Measurements from ENCODE around the gene PNMA8C.
"Not testable (repeated sequence)": the region's sequence is repeated elsewhere in the genome, so short reads cannot be mapped to it uniquely, and the experiment has no call there.

Gene PNMA8C

GRCh38 chr19:46429999-46430398 lies 1.3 kb upstream of the PNMA8C start:
- Histone ChIP-seq H3K27ac (ENCODE audit: insufficient read depth, low read length, poor library complexity, severe bottlenecking) (no peak overlapping the region), H3K9me3 (ENCODE audit: control insufficient read depth, low read length) (no peaks in the 10 kb centered on the region), H3K4me1 (ENCODE audit: control insufficient read depth, insufficient read depth, low read length, poor library complexity, severe bottlenecking) (peaks cover 6% of the 10 kb centered on the region), H3K36me3 (ENCODE audit: control insufficient read depth, insufficient read depth, low read length) (no peaks in the 10 kb centered on the region), H3K27me3 (replicated peaks; ENCODE audit: control insufficient read depth, insufficient read depth, low read length, poor library complexity, severe bottlenecking) (peaks cover 23% of the 10 kb centered on the region), H3K4me3 (ENCODE audit: insufficient read depth, low read depth, low read length, poor library complexity, severe bottlenecking) (no peak overlapping the region)
- no peak for DNase-seq

GRCh38 chr19:46427518-46428045 lies 1.2 kb downstream of the PNMA8C start:
- no peak overlapping the region for H3K27ac ChIP-seq (ENCODE audit: insufficient read depth, low read length, poor library complexity, severe bottlenecking)
- peaks cover 6% of the 10 kb centered on the region for H3K4me1 ChIP-seq (ENCODE audit: control insufficient read depth, insufficient read depth, low read length, poor library complexity, severe bottlenecking)
- H3K36me3 ChIP-seq (ENCODE audit: control insufficient read depth, insufficient read depth, low read length), result no peaks in the 10 kb centered on the region
- H3K4me3 ChIP-seq (ENCODE audit: insufficient read depth, low read depth, low read length, poor library complexity, severe bottlenecking), result no peak overlapping the region
- H3K27me3 ChIP-seq (replicated peaks; ENCODE audit: control insufficient read depth, insufficient read depth, low read length, poor library complexity, severe bottlenecking), result peaks cover 23% of the 10 kb centered on the region
- no peak for DNase-seq
- H3K9me3 ChIP-seq (ENCODE audit: control insufficient read depth, low read length), result no peaks in the 10 kb centered on the region

GRCh38 chr19:46426506-46427162 lies 2.1 kb downstream of the PNMA8C start:
- peaks cover 23% of the 10 kb centered on the region for H3K27me3 ChIP-seq (replicated peaks; ENCODE audit: control insufficient read depth, insufficient read depth, low read length, poor library complexity, severe bottlenecking)
- no peak overlapping the region for H3K27ac ChIP-seq (ENCODE audit: insufficient read depth, low read length, poor library complexity, severe bottlenecking)
- no peak overlapping the region for H3K4me3 ChIP-seq (ENCODE audit: insufficient read depth, low read depth, low read length, poor library complexity, severe bottlenecking)
- H3K36me3 ChIP-seq (ENCODE audit: control insufficient read depth, insufficient read depth, low read length), result no peaks in the 10 kb centered on the region
- H3K9me3 ChIP-seq (ENCODE audit: control insufficient read depth, low read length), result no peaks in the 10 kb centered on the region
- H3K4me1 ChIP-seq (ENCODE audit: control insufficient read depth, insufficient read depth, low read length, poor library complexity, severe bottlenecking), result peaks cover 6% of the 10 kb centered on the region
- no peak for DNase-seq

- no peaks in the 10 kb centered on the region for H3K9me3 ChIP-seq (ENCODE audit: control insufficient read depth, low read length)
- H3K4me3 ChIP-seq (ENCODE audit: insufficient read depth, low read depth, low read length, poor library complexity, severe bottlenecking), result no peak overlapping the region
- peaks cover 23% of the 10 kb centered on the region for H3K27me3 ChIP-seq (replicated peaks; ENCODE audit: control insufficient read depth, insufficient read depth, low read length, poor library complexity, severe bottlenecking)
- peaks cover 6% of the 10 kb centered on the region for H3K4me1 ChIP-seq (ENCODE audit: control insufficient read depth, insufficient read depth, low read length, poor library complexity, severe bottlenecking)
- no peak overlapping the region for H3K27ac ChIP-seq (ENCODE audit: insufficient read depth, low read length, poor library complexity, severe bottlenecking)
- H3K36me3 ChIP-seq (ENCODE audit: control insufficient read depth, insufficient read depth, low read length), result no peaks in the 10 kb centered on the region
- DNase-seq, result no peak
Observed at GRCh38 chr19:46426035-46426505, 2.7 kb downstream of the PNMA8C start.

GRCh38 chr19:46423188-46423587 lies 5.5 kb downstream of the PNMA8C start:
- Histone ChIP-seq H3K4me3 (ENCODE audit: insufficient read depth, low read depth, low read length, poor library complexity, severe bottlenecking) (no peak overlapping the region), H3K9me3 (ENCODE audit: control insufficient read depth, low read length) (no peaks in the 10 kb centered on the region), H3K27me3 (replicated peaks; ENCODE audit: control insufficient read depth, insufficient read depth, low read length, poor library complexity, severe bottlenecking) (peaks cover 18% of the 10 kb centered on the region), H3K36me3 (ENCODE audit: control insufficient read depth, insufficient read depth, low read length) (no peaks in the 10 kb centered on the region), H3K27ac (ENCODE audit: insufficient read depth, low read length, poor library complexity, severe bottlenecking) (no peak overlapping the region), H3K4me1 (ENCODE audit: control insufficient read depth, insufficient read depth, low read length, poor library complexity, severe bottlenecking) (no peaks in the 10 kb centered on the region)
- DNase-seq, result no peak

- H3K4me3 ChIP-seq (ENCODE audit: insufficient read depth, low read depth, low read length, poor library complexity, severe bottlenecking), result no peak overlapping the region
- DNase-seq, result no peak
- H3K9me3 ChIP-seq (ENCODE audit: control insufficient read depth, low read length), result no peaks in the 10 kb centered on the region
- no peaks in the 10 kb centered on the region for H3K4me1 ChIP-seq (ENCODE audit: control insufficient read depth, insufficient read depth, low read length, poor library complexity, severe bottlenecking)
- no peak overlapping the region for H3K27ac ChIP-seq (ENCODE audit: insufficient read depth, low read length, poor library complexity, severe bottlenecking)
- peaks cover 13% of the 10 kb centered on the region for H3K27me3 ChIP-seq (replicated peaks; ENCODE audit: control insufficient read depth, insufficient read depth, low read length, poor library complexity, severe bottlenecking)
- H3K36me3 ChIP-seq (ENCODE audit: control insufficient read depth, insufficient read depth, low read length), result no peaks in the 10 kb centered on the region
Observed at GRCh38 chr19:46422344-46422743, 6.4 kb downstream of the PNMA8C start.

GRCh38 chr19:46420056-46420455 lies 8.7 kb downstream of the PNMA8C start:
- H3K4me3 ChIP-seq (ENCODE audit: insufficient read depth, low read depth, low read length, poor library complexity, severe bottlenecking), result no peak overlapping the region
- H3K9me3 ChIP-seq (ENCODE audit: control insufficient read depth, low read length), result no peaks in the 10 kb centered on the region
- no peak for DNase-seq
- peaks cover 6% of the 10 kb centered on the region for H3K27me3 ChIP-seq (replicated peaks; ENCODE audit: control insufficient read depth, insufficient read depth, low read length, poor library complexity, severe bottlenecking)
- H3K36me3 ChIP-seq (ENCODE audit: control insufficient read depth, insufficient read depth, low read length), result no peaks in the 10 kb centered on the region
- no peak overlapping the region for H3K27ac ChIP-seq (ENCODE audit: insufficient read depth, low read length, poor library complexity, severe bottlenecking)
- peaks cover 5% of the 10 kb centered on the region for H3K4me1 ChIP-seq (ENCODE audit: control insufficient read depth, insufficient read depth, low read length, poor library complexity, severe bottlenecking)

- not testable (repeated sequence) for H3K27ac ChIP-seq (ENCODE audit: insufficient read depth, low read length, poor library complexity, severe bottlenecking); DNase-seq; H3K4me3 ChIP-seq (ENCODE audit: insufficient read depth, low read depth, low read length, poor library complexity, severe bottlenecking); H3K9me3 ChIP-seq (ENCODE audit: control insufficient read depth, low read length); H3K4me1 ChIP-seq (ENCODE audit: control insufficient read depth, insufficient read depth, low read length, poor library complexity, severe bottlenecking); H3K36me3 ChIP-seq (ENCODE audit: control insufficient read depth, insufficient read depth, low read length)
- H3K27me3 ChIP-seq (replicated peaks; ENCODE audit: control insufficient read depth, insufficient read depth, low read length, poor library complexity, severe bottlenecking), result peaks cover 28% of the 10 kb centered on the region
Observed at GRCh38 chr19:46415804-46416709, 12.7 kb downstream of the PNMA8C start.

- not testable (repeated sequence) for H3K4me3 ChIP-seq (ENCODE audit: insufficient read depth, low read depth, low read length, poor library complexity, severe bottlenecking); H3K36me3 ChIP-seq (ENCODE audit: control insufficient read depth, insufficient read depth, low read length); DNase-seq; H3K9me3 ChIP-seq (ENCODE audit: control insufficient read depth, low read length); H3K4me1 ChIP-seq (ENCODE audit: control insufficient read depth, insufficient read depth, low read length, poor library complexity, severe bottlenecking); H3K27ac ChIP-seq (ENCODE audit: insufficient read depth, low read length, poor library complexity, severe bottlenecking)
- H3K27me3 ChIP-seq (replicated peaks; ENCODE audit: control insufficient read depth, insufficient read depth, low read length, poor library complexity, severe bottlenecking), result peaks cover 28% of the 10 kb centered on the region
Observed at GRCh38 chr19:46414899-46415298, 13.8 kb downstream of the PNMA8C start.
